DMS79 treated with DMSO at 0.1 percent for 48 hours (cell line): Measurements from ENCODE around the gene EGR1.
"Not testable (repeated sequence)": the region's sequence is repeated elsewhere in the genome, so short reads cannot be mapped to it uniquely, and the experiment has no call there.

Experiments
- DNase-seq: peaks from one replicate; lab custom pipeline; 2025; lab: John Stamatoyannopoulos, UW

Gene EGR1

GRCh38 chr5:138507485-138507884, 42.2 kb downstream of the EGR1 start:
- DNase-seq = not testable (repeated sequence)

GRCh38 chr5:138508958-138509357, 43.7 kb downstream of the EGR1 start:
- no peak for DNase-seq

GRCh38 chr5:138514021-138514420, 48.7 kb downstream of the EGR1 start:
- no peak for DNase-seq

- DNase-seq = peak; percentile 57
These were observed 50.4 kb downstream of the EGR1 start for GRCh38 chr5:138515556-138516245.

GRCh38 chr5:138517437-138517836, 52.2 kb downstream of the EGR1 start:
- DNase-seq = no peak
